ENCODE data around the gene MRPS34.

The MRPS34 gene

DNA sequence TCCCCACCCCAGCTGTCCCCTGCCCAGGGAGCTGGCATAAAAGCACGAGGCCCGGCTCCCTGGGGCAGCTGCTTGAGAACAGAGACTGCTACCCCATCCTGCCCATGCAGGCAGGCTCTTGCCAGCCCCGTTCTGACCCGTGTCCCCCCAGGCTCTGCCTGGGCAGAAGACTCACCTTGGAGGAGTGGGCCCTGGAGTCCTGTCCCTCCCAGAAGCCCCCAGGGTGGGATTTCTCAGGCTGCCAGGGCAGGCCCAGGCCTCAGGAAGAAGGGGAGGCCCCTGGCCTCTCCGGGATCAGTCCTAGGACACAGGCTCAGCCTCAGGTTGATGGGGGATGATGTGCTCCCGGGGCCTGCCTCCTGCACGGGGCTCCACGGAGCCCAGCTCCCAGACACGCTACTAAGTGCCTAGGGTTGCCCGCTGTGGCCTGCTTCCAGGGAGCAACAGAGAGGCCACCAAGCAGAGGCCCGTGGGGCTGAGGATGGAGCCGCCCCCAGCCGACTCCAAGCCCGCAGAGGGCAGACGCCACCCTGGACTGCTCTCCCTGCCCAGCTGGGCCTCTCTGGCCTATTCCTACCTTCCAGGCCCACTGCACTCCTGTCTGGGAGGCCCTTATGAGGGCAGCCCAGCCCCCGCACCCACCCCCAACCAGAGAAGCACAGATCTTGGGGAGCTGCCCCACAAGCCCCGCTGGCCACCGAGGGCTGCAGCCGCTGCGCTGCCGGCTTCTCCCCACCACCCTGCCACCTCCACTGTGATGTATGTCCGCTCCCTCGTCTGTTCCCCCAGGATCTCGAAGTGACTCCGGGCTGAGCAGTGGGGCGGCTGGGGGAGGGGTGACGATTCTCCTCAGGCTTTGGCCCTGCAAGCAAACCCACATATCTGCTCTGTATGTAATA, 3.3 kb downstream of the MRPS34 start:
- no peak for DNase-seq (ENCODE audit: low spot score)

DNA sequence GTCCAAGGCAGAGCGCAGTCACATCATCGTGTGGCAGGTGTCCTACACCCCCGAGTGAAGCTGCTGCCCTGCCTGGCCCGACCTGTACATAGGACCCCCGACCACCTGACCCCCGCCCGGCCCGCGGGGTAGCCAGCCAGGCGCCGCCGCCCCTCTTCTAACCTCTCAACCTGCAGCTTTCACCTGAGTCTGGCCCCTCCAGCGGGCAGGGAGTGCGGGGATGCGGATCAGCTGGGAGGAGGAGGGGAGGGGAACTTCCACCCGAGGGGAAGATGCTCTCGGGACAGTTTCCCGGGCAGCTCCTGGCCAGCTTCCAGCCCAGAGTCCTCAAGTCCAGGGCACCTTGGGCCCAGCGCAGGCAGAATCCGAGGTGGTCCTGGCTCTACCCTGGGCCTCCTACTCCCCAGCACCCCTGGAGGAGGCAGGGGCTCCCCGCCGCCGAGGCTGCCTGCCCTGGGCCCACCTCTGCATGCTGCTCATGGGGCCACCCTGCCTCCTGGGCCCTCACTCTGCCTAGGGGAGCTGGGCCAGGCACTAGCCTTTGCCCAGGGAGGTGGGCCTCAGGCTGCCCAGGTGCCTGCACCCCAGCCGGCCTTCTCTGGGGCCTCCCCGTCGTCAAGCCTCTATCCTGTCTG, 4.0 kb downstream of the MRPS34 start:
- no peak for DNase-seq (ENCODE audit: low spot score)

DNA sequence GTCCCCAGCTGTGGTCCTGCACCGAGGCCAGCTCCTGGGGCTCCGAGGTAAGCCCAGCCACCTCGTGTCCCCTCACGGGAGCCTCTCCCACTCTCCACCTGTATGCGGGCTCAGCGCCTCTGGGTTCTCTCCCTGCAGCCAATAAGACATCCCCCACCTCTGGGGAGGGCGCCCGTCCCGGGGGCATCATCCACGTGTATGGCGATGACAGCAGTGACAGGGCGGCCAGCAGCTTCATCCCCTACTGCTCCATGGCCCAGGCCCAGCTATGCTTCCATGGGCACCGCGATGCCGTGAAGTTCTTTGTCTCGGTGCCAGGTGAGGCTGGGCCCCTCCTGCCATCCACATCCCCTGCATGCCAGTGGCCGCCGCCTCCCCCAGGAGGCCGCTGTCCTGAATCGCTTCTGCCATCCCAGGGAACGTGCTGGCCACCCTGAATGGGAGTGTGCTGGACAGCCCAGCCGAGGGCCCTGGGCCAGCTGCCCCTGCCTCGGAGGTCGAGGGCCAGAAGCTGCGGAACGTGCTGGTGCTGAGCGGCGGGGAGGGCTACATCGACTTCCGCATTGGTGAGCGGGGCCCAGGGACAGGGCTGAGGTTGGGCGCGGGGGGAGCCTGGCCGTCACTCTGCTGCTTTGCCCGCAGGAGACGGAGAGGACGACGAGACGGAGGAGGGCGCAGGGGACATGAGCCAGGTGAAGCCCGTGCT, 4.7 kb downstream of the MRPS34 start:
- no peak for DNase-seq (ENCODE audit: low spot score)

DNA sequence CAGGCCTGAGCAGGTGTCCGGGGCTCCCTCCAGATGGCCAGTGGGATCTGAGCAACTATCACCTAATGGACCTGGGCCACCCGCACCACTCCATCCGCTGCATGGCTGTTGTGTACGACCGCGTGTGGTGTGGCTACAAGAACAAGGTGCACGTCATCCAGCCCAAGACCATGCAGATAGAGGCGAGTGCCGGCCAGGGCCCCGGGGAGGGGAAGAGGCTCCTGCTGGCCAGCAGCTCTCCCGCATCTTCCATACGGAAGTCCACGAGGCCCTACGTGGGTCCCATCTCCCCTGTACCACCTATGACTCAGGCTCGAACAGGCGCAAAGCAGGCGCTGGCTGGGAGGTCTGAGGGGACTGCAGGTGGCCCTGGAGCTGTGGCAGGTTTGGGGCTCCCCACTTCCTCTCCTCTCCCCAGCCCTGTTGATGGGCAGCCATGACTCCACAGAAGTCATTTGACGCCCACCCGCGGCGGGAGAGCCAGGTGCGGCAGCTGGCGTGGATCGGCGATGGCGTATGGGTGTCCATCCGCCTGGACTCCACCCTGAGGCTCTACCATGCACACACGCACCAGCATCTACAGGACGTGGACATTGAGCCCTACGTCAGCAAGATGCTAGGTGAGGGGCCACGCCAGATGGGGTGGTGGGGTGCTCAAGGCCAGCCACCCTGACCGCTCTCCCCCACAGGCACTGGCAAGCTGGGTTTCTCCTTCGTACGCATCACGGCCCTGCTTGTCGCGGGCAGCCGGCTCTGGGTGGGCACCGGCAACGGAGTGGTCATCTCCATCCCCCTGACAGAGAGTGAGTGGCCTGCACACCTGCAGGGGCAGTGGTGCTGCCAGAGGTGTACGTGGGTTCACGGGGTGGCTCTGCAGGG, 5.6 kb downstream of the MRPS34 start:
- no peak for DNase-seq (ENCODE audit: low spot score)

DNA sequence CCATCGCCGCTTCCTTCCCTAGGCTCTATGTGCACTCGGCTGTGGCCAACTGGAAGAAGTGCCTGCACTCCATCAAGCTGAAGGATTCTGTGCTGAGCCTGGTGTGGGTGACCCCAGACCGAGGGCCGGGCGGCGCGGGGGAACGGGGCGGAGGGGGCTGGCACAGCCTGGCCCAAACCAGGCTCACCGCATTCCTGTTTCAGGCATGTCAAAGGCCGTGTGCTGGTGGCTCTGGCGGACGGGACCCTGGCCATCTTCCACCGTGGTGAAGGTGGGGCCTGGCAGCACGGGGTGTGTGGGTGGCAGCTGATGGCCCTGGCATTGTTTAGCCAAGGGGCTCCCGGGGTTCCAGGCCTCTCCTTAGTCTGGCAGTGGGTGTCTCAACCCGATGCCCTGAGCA, 6.2 kb downstream of the MRPS34 start:
- DNase-seq (ENCODE audit: low spot score): no peak

DNA sequence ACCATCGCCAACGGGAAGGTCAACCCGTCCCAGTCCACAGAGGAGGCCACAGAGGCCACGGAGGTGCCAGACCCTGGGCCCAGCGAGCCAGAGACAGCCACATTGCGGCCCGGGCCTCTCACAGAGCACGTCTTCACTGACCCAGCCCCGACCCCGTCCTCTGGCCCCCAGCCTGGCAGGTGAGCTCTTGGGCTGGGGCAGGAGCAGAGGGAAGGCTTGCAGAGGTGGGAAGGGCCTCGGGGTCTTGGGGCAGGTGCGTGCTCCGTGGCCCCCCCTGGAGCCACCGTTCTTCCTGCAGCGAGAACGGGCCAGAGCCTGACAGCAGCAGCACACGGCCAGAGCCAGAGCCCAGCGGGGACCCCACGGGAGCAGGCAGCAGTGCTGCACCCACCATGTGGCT, 6.7 kb downstream of the MRPS34 start:
- DNase-seq (ENCODE audit: low spot score): no peak

DNA sequence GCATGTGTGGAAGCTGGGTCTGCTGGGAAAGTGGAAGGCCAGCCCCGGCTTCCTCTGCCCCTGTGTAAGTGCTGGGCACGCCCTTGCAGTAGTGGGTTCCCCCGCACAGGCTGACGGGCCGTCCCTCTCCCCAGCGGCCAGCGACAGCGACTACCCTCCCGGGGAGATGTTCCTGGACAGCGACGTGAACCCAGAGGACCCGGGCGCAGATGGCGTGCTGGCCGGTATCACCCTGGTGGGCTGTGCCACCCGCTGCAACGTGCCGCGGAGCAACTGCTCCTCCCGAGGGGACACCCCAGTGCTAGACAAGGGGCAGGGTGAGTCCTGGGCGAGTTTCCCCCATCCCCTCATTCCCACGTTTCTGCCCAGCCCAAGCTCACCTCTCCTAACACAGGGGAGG, 7.1 kb downstream of the MRPS34 start:
- no peak for DNase-seq (ENCODE audit: low spot score)

DNA sequence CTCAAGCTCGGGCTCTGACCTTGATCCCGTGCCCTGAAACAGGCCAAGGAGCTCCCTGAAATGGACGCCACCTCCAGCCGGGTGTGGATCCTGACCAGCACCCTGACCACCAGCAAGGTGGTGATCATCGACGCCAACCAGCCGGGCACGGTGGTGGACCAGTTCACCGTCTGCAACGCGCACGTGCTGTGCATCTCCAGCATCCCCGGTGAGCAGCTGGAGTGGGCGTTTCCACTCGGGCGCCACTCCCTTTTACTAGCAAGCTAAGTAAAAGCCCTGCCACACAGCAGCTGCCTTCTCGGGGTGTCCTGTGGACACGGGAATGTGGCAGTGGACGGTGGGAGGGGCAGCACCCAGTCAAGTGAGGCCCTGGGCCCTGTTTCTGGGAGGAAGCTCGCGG, 8.0 kb downstream of the MRPS34 start:
- DNase-seq (ENCODE audit: low spot score): no peak

DNA sequence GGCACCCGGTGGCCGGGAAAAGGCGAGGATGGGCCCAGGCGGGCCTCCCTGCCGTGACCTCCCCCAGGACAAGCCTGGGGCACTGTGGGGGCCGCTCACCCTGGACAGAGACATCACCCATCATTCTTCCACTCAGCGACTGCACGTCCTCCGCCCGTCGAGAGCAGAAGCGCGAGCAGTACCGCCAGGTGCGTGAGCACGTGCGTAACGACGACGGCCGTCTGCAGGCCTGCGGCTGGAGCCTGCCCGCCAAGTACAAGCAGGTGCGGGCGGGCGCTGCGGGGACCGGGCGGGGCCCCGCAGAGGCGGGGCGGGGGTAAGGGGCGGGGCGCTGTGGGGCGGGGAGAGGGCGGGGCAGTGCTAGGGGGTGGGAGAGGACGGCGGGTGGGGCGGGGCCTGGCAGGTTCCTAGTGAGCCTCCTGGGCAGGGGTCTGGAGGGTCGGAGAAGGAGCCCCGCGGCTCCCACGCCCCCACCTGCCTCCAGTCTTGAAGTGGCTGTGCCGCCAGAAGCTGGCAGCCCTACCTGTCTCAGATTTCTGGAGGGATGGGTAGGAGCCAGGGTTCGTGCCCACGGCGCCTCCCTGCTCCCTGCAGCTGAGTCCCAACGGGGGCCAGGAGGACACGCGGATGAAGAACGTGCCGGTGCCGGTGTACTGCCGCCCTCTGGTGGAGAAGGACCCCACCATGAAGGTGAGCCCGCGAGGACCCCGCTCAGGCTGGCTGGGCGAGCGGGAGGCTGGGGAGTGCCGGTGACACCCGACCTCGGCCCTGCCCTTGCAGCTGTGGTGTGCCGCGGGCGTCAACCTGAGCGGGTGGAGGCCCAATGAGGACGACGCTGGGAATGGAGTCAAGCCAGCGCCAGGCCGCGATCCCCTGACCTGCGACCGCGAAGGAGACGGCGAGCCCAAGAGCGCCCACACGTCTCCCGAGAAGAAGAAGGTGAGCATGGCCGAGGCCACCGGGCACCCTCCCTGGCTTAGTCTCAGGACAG, 9.1 kb downstream of the MRPS34 start:
- no peak for DNase-seq (ENCODE audit: low spot score)

DNA sequence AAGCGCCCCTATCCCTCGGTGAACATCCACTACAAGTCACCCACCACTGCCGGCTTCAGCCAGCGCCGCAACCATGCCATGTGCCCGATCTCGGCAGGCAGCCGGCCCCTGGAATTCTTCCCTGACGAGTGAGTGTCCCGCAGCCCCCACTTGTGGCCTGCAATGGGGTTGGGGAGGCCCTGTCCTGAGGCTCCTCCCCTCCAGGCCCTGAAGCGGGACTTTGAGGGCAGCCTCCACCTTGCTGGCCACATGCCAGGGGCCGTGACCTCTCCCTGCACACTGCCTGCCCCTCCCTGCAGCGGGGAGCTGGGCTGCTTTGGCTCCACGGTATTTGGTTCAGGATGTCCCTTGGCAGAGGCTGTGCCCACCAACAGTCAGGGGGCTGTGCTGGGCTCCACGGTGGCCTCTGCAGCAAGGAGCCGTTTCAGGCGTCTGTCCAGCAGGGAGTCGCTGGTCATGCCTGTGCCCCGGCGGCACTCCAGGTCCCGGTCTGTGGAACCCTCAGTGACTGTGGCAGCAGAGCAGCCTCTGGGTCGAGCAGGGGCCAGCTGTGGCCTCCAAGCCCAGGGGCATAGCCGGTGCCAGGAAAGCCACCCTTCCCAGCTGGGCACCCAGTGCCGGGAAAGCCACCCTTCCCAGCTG, 9.9 kb downstream of the MRPS34 start:
- peak; percentile 10 for DNase-seq (ENCODE audit: low spot score)

DNA sequence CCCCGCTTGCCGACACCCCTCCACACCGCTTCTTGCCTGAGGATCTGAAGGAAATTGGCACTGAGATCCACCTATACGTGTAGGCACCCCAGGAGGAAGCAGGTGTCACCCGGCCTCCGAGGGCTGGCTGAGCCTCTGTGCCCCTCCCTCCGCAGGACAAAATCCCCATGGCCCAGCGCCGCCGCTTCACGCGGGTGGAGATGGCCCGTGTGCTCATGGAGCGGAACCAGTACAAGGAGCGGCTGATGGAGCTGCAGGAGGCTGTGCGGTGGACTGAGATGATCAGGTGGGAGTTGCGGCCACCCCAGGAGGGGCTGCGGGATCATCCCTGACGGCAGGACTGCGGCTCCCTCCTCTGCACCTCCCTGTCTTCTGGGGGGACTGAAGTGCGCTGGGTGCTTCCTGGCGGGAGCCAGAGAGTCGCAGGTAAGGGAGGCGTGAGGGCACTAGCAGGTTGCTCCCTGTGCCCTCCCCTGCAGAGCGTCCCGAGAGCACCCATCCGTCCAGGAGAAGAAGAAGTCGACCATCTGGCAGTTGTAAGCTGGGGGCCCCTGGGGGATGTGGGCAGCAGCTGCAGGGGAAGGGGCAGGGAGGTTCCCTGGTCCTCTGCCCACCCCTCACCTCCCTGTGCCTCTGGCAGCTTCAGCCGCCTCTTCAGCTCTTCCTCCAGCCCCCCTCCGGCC, 10.6 kb downstream of the MRPS34 start:
- DNase-seq (ENCODE audit: low spot score): no peak

DNA sequence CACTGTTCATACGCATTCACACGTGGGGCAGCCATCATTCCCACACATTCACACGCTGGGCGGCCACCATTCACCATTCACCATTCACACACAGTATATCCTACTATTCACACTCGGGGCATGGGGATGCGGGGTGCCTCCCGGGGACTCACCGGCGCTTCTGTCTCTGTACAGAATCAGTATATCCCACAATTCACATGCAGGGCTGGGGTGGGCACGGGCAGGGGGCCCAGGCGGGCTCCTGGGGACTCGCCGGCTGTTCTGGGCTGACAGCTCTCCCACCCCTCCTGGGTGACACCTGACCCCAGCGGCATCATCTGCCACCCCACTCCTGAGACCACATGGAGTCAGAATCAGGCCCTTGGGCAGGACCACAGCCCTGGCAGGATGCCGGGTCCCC, 11.2 kb downstream of the MRPS34 start:
- DNase-seq (ENCODE audit: low spot score): no peak

DNA sequence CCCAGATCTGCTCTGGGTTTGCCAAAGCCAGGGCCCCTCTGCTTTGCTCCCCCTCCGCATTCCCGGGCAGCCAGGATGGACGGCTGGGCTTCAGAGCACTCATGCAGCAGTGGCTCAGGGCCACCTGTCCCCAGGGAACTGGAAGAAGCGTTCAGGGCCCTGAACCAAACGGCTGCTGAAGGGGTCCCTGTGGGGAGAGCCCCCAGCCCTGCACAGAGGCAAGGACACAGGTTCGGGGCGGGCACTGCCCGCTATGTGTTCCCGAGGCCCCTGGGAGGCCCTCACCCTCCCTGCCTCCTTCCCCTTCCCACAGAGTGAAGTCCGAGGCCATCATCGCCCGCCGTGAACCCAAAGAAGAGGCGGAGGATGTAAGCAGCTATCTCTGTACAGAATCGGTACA, 12.0 kb downstream of the MRPS34 start:
- DNase-seq (ENCODE audit: low spot score): no peak

DNA sequence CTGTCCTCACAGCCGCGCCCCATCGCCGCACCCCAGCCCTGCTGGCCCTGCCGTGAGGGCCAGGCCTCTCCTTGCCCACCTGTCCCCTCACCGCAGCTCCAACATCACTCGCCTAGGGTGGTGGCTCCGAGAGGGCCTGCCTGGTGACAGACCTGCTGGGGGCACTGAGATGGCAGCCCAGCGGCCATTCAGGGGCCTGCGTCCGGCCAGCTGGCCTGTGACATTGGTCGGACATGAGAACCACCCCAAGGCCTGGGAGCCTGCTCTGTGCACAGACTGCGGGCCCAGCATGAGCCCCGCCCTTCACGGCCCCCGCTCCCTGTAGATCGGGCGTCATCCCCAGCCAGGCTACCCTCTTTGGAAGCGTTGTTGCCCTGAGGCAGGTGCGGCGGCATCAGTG, 13.4 kb downstream of the MRPS34 start:
- no peak for DNase-seq (ENCODE audit: low spot score)

DNA sequence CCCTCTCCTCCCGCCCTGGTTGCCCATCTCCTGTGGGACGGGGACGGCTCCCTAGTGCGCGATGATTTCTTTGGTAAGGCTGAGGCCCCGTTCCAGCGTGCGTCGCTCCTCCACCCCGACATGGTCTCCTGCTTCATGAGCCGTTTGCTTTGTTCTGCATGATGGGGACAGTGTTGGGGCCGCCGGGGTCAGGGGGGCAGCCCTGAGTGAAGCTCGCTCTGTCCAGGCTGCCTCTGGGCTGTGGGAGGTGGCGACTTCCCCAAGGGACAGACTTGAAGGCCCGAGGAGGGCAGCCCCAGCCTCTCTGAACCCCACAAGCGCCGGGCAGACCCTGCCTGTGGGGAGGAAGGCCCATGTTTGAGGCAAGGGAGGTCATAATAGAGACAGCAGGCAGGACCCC, 14.0 kb downstream of the MRPS34 start:
- no peak for DNase-seq (ENCODE audit: low spot score)

DNA sequence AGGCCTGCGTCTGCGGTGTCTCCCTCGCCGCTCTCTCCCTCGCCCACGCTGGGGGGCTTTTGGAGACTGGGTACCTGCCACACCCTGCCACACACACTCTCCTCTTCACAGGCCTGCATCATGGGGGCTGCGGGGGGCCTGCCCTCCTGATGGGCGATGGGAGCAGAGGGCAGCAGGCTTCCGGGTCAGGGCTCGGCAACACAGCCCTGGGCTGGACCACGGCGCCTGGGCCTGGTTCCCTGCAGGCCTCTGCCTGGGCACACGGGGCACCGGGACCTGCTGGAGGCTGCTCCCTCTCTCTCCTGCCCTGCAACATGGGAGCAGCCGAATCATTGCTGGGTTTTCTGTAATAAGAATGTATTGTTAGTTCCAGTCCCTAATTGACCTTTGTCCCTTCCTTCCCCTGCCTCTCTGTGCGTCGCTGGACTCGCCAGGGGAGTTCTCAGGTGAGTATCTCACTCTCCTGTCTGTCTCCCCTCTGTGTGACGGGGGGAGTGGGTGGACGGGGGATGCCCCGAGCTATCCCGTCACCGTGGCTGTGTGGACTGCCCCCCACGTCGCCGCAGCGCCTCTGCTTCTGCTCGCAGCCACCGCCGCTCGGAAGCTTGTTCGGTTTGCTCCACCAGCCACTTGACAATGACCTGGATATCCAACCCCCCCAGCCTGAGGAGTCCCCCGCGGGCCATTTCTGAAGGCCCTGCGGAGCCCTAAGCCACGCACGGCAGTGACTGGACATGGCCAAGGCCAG, 15.0 kb downstream of the MRPS34 start:
- no peak for DNase-seq (ENCODE audit: low spot score)

DNA sequence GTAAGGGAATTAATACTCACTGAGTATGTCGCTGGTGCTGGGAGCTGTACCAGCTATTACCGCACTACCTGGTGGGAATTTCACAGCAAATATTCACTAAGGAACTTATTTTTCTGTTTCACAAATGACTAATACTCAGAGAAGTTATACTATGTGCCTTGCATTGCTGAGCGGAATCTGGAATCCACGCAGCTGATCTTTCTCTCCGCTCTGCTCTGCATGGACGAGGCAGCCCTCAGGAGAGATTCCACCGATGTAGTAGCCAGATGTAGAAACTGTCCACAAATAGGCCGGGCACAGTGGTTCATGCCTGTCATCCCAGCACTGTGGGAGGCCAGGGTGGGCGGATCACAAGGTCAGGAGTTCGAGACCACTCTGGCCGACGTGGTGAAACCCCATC, 18.7 kb downstream of the MRPS34 start:
- no peak for DNase-seq (ENCODE audit: low spot score)

DNA sequence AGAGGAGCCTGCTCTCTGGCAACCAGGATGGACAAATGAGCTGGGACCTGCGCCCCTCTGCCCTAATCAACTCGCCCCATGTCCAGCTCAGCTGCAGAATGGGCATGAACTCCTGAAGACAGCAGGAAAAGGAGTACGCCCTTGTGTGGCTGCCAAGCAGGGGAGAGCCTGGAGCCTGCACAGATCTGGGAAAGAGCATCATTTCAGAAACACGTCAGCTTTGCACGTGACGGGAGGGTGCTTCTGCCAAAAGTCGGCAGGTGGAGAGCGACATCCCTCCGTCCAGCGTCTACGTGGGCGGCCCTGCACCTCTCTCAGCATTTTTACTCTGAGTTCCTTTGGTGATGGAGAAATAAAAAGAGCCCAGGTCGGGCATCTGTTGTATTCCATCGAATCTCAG, 20.1 kb downstream of the MRPS34 start:
- DNase-seq (ENCODE audit: low spot score): no peak

DNA sequence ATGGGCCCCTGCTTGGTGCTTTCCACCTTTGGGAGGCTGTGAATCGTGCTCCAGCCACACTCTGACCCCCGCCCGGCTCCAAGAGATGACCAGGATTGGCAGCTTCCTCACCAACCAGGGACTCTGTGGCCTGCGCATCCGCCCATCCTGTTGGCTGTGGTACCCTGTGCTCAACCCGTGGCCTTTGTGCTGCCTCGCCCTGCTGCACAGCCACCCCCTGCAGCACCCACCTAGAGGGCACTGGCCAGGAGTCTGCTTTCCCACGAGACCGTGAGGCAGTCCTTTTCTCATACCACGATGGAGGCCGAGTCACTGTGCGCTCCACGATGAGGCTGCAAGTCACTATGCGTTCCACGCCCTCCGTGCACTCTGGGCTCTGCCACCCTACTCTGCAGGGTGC, 21.0 kb downstream of the MRPS34 start:
- DNase-seq (ENCODE audit: low spot score): no peak

Data from hematopoietic multipotent progenitor cell treated with erythropoietin and hydrocortisone succinate and interleukin-3 and kit ligand, for 15 days (in vitro differentiated cells).